GM19240 (cell line): ENCODE data around the gene MAP3K7CL.

Experiments used
- DNase-seq: peaks from one replicate; pipeline ENCODE4 v3.0.0; 2011; ENCODE audit warnings: low spot score; ENCODE audit not compliant: insufficient read length

Gene MAP3K7CL

GRCh38 chr21:29194847-29195246 is 64.4 kb downstream of the MAP3K7CL start:
- DNase-seq, result no peak

GRCh38 chr21:29195981-29196669 is 65.7 kb downstream of the MAP3K7CL start:
- DNase-seq, result peak; percentile 61

- DNase-seq, result no peak
Measured at GRCh38 chr21:29196670-29197191, 66.3 kb downstream of the MAP3K7CL start.

GRCh38 chr21:29201186-29201585 is 70.7 kb downstream of the MAP3K7CL start:
- no peak for DNase-seq

GRCh38 chr21:29205009-29205408 is 74.6 kb downstream of the MAP3K7CL start:
- DNase-seq, result no peak

- DNase-seq, result no peak
Measured at GRCh38 chr21:29205988-29206387, 75.5 kb downstream of the MAP3K7CL start.

GRCh38 chr21:29206445-29206844 is 76.0 kb downstream of the MAP3K7CL start:
- DNase-seq, result no peak

GRCh38 chr21:29207201-29207600 is 76.8 kb downstream of the MAP3K7CL start:
- no peak for DNase-seq

- no peak for DNase-seq
Measured at GRCh38 chr21:29208044-29208681, 77.7 kb downstream of the MAP3K7CL start.

- no peak for DNase-seq
Measured at GRCh38 chr21:29208682-29209059, 78.2 kb downstream of the MAP3K7CL start.

GRCh38 chr21:29209696-29210095 is 79.3 kb downstream of the MAP3K7CL start:
- no peak for DNase-seq

- DNase-seq, result no peak
Measured at GRCh38 chr21:29211205-29211604, 80.8 kb downstream of the MAP3K7CL start.

GRCh38 chr21:29212446-29212845 is 82.0 kb downstream of the MAP3K7CL start:
- DNase-seq, result no peak

GRCh38 chr21:29213513-29214385 is 83.3 kb downstream of the MAP3K7CL start:
- DNase-seq, result no peak

- DNase-seq, result no peak
Measured at GRCh38 chr21:29215709-29216108, 85.3 kb downstream of the MAP3K7CL start.

- DNase-seq, result no peak
Measured at GRCh38 chr21:29217818-29218291, 87.4 kb downstream of the MAP3K7CL start.

GRCh38 chr21:29218749-29219148 is 88.3 kb downstream of the MAP3K7CL start:
- no peak for DNase-seq

GRCh38 chr21:29219165-29219770 is 88.8 kb downstream of the MAP3K7CL start:
- no peak for DNase-seq

GRCh38 chr21:29221253-29221744 is 90.9 kb downstream of the MAP3K7CL start:
- DNase-seq, result no peak

- no peak for DNase-seq
Measured at GRCh38 chr21:29224006-29224405, 93.6 kb downstream of the MAP3K7CL start.
